K562 (cell line): Measurements from ENCODE around the gene TRIP6. TPM values are rescaled to one million over a fixed set of nuclear protein-coding genes. Genes with fewer than 3 reads are reported as not detected.

ENCODE experiments used
- CTCF ChIP-seq, 3 experiments: IDR thresholded peaks in 2 of 3; conservative IDR thresholded peaks in 1 of 3; 2 replicates each; pipeline ENCODE4 v1.5.1; 2011 to 2012; ENCODE audit warnings: low read length in 3 of 3, mild to moderate bottlenecking in 3 of 3, control low read depth in 2 of 3, improper control_type of control experiment in 1 of 3, inconsistent platforms in 1 of 3, low read depth in 1 of 3, mixed read lengths in 1 of 3, moderate library complexity in 1 of 3; ENCODE audit not compliant: insufficient read depth in 2 of 3
- ETV1 ChIP-seq: fragments of 450-650 bp; conservative IDR thresholded peaks from 2 replicates; pipeline ENCODE4 v1.6.1; 2016; ENCODE audit warnings: missing genetic modification characterization, control low read depth, low read depth, missing compliant biosample characterization
- FIP1L1 ChIP-seq: fragments of 200-400 bp; formaldehyde crosslinking; IDR thresholded peaks from 2 replicates; pipeline ENCODE4 v1.6.1; 2018; ENCODE audit warnings: mild to moderate bottlenecking, low read depth, low read length; ENCODE audit not compliant: poor library complexity, severe bottlenecking
- MCM2 ChIP-seq: fragments of 450-650 bp; IDR thresholded peaks from 2 replicates; pipeline ENCODE4 v1.6.1; 2017; ENCODE audit warnings: low read depth, mild to moderate bottlenecking
- MEF2D ChIP-seq: conservative IDR thresholded peaks from 2 replicates; pipeline ENCODE4 v1.6.1; 2016; ENCODE audit warnings: low read depth, missing genetic modification characterization, missing compliant biosample characterization
- MTA1 ChIP-seq: fragments of 450-650 bp; IDR thresholded peaks from 2 replicates; pipeline ENCODE4 v1.6.1; 2017; ENCODE audit warnings: borderline replicate concordance
- NR1H2 ChIP-seq: sonication (generic); formaldehyde crosslinking; IDR thresholded peaks from 2 replicates; pipeline ENCODE4 v1.4.0; 2020; ENCODE audit warnings: mild to moderate bottlenecking, missing genetic modification reagents
- SIX5 ChIP-seq, 2 experiments: IDR thresholded peaks; 2 replicates each; pipeline ENCODE4 v1.6.1; 2011; ENCODE audit warnings: low read length in 2 of 2, borderline replicate concordance in 1 of 2, low read depth in 1 of 2, mild to moderate bottlenecking in 1 of 2, moderate library complexity in 1 of 2; ENCODE audit not compliant: insufficient read depth in 1 of 2
- SMC3 ChIP-seq: conservative IDR thresholded peaks from 2 replicates; pipeline ENCODE4 v1.6.1; 2011; ENCODE audit warnings: low read depth, low read length, improper control_type of control experiment; ENCODE audit not compliant: insufficient read depth
- THAP7 ChIP-seq: fragments of 250-450 bp; sonication (Bioruptor Pico); IDR thresholded peaks from 2 replicates; pipeline ENCODE4 v1.5.0; 2021
- TOE1 ChIP-seq, 2 experiments: fragments of 450-650 bp in 1 of 2; sonication (generic) in 1 of 2; formaldehyde crosslinking in 1 of 2; IDR thresholded peaks; 2 replicates each; pipeline versions ENCODE4 v1.7.1 to v1.8.0; 2016 to 2022; ENCODE audit warnings: borderline replicate concordance in 2 of 2, mild to moderate bottlenecking in 2 of 2, antibody characterized with exemption in 1 of 2, inconsistent platforms in 1 of 2, low read depth in 1 of 2, missing genetic modification reagents in 1 of 2, moderate library complexity in 1 of 2
- YY1 ChIP-seq, 3 experiments: IDR thresholded peaks; 2 replicates each; pipeline ENCODE4 v1.6.1; 2011; ENCODE audit warnings: low read length in 2 of 3, mild to moderate bottlenecking in 2 of 3, moderate library complexity in 2 of 3, borderline replicate concordance in 1 of 3, control low read depth in 1 of 3, low read depth in 1 of 3; ENCODE audit not compliant: insufficient read depth in 3 of 3, insufficient replicate concordance in 2 of 3, control insufficient read depth in 1 of 3, insufficient read length in 1 of 3; ENCODE audit errors: extremely low read depth in 1 of 3
- ZHX1 ChIP-seq: fragments of 150-350 bp; conservative IDR thresholded peaks from 2 replicates; pipeline ENCODE4 v1.6.1; 2014; ENCODE audit warnings: low read length
- ZNF134 ChIP-seq: fragments of 250-450 bp; sonication (Bioruptor Pico); conservative IDR thresholded peaks from 2 replicates; pipeline ENCODE4 v1.4.0; 2020
- ZNF395 ChIP-seq: fragments of 200-800 bp; sonication (Bioruptor generic); IDR thresholded peaks from 2 replicates; pipeline ENCODE4 v1.6.1; 2017; ENCODE audit warnings: missing genetic modification characterization, missing compliant biosample characterization
- ZNF764 ChIP-seq: fragments of 250-450 bp; sonication (Bioruptor Pico); IDR thresholded peaks from 2 replicates; pipeline ENCODE4 v1.4.0; 2020; ENCODE audit warnings: low read depth, mild to moderate bottlenecking, moderate library complexity
- polyA plus RNA-seq, 8 experiments: library from polyadenylated mRNA; depleted of rRNA in 4 of 8; stranded (reverse) in 5 of 8; unstranded in 3 of 8; fragments of >200 nt; fragmentation: Nextera tagmentation in 2 of 8; fragmentation: Illumina TruSeq in 1 of 8; extraction: Ambion mirVana in 2 of 8; extraction: Trizol in 1 of 8; gene quantifications; 2 replicates each; pipeline versions ENCODE4 v1.2.1 to v1.2.3, GENCODE V29; 2011 to 2014; ENCODE audit warnings: inconsistent platforms in 1 of 8, missing spikeins in 1 of 8
- total RNA-seq, 7 experiments: library from RNA; depleted of rRNA in 6 of 7; stranded (reverse); fragments of >200 nt in 6 of 7; fragmentation: Illumina TruSeq in 2 of 7; extraction: Trizol in 2 of 7; gene quantifications; 2 replicates each; pipeline versions ENCODE4 v1.2.1 to v1.2.3, GENCODE V29; 2011 to 2021; ENCODE audit warnings: low replicate concordance in 1 of 7

Gene TRIP6
- total and polyA plus RNA-seq, 9 of the 15 experiments (the other 6 are each of a cell fraction or from before 2014, with no cell fraction given) = 5.9 to 141 (median 54.0) TPM

- TF ChIP-seq SIX5 (IDR thresholded peaks at IDR 0.05; ENCODE audit: borderline replicate concordance in 1 of 2, insufficient read depth in 1 of 2, low read depth in 1 of 2, low read length in 2 of 2) = no peak; a peak in 2 of 4 replicates
- no peak; the same call in 1 of the 2 replicates for TF ChIP-seq ZNF134
- peak; percentile 94 for TF ChIP-seq ETV1 (tag)
- peak; percentile 94 for TF ChIP-seq FIP1L1
- no peak for TF ChIP-seq THAP7 (CRISPR knock-in tag)
- peak; percentile 88 for TF ChIP-seq TOE1 (IDR thresholded peaks at IDR 0.05; ENCODE audit: borderline replicate concordance)
- no peak for TF ChIP-seq TOE1 (CRISPR knock-in tag; IDR thresholded peaks at IDR 0.05; ENCODE audit: borderline replicate concordance, low read depth)
- TF ChIP-seq YY1 (IDR thresholded peaks at IDR 0.05; ENCODE audit: borderline replicate concordance in 1 of 3, control insufficient read depth in 1 of 3, extremely low read depth in 1 of 3, insufficient read depth in 3 of 3, insufficient read length in 1 of 3, insufficient replicate concordance in 2 of 3, low read depth in 1 of 3, low read length in 2 of 3) = peak; percentile 67 to 96 (median 94)
- TF ChIP-seq MEF2D (tag) = 0 out of 2 replicates have a peak, but pooled peaks have one; percentile 41
- no peak for TF ChIP-seq MCM2
- TF ChIP-seq NR1H2 (CRISPR knock-in tag) = peak; percentile 33; the same call in 1 of the 2 replicates
- TF ChIP-seq ZNF395 = peak; percentile 91; the same call in 1 of the 2 replicates
- 0 out of 2 replicates have a peak, but pooled peaks have one; percentile 46 for TF ChIP-seq ZHX1
- TF ChIP-seq ZNF764 = peak; percentile 81
- peak; percentile 36; the same call in 1 of the 2 replicates for TF ChIP-seq MTA1
- peak; percentile 37 to 41 (median 41); a peak in 4 of 6 replicates for TF ChIP-seq CTCF (IDR thresholded peaks at IDR 0.05 in 2 of 3, conservative IDR thresholded peaks at IDR 0.05 in 1 of 3; ENCODE audit: insufficient read depth in 2 of 3, low read depth in 1 of 3, low read length in 3 of 3)
- 0 out of 2 replicates have a peak, but pooled peaks have one; percentile 5 for TF ChIP-seq SMC3
These were observed 7.6 kb downstream of the TRIP6 start, which contains the start of gene SRRT (continued) for GRCh38 chr7:100874577-100875355.
